NCI-H1694 treated with DMSO at 0.1 percent for 48 hours (cell line): Measurements from ENCODE around the gene SCYGR2.

ENCODE experiments used
- DNase-seq: peaks from one replicate; lab custom pipeline; 2025; lab: John Stamatoyannopoulos, UW

SCYGR2 gene

DNA sequence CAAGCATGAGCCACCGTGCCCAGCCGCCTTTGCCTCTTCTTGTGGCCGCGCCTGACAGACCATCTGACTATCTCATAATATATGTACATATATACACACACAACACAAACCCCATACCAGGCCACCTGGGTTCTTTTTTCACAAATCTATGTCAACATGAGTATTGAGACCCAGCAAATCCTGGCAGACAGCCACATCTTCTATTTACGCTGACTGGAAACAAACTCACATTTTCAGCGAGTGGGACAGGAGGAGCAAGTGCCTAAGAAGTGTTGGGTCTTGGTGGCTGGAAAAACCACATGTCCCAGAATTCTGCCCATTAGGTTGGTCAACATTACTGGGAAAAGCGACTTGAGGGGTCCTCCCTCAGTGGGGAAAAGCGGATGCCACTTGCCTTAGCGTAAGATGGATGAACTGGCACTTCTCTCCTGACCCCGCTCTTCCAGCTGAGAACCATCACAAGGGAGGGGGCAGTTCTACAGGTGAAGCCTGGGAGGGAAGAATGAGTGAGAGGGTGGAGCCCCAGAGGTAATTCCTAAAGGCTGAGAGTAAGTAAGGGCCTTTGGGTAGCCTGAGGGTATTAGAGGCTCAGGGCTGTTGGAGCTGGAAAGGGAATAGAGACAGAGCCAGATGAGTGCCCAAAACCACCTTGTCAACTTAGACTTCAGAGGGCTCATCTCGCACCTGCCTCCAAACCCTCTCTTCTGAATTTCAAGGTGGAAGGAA lies 14.0 kb downstream of the SCYGR2 start:
- DNase-seq, result no peak

DNA sequence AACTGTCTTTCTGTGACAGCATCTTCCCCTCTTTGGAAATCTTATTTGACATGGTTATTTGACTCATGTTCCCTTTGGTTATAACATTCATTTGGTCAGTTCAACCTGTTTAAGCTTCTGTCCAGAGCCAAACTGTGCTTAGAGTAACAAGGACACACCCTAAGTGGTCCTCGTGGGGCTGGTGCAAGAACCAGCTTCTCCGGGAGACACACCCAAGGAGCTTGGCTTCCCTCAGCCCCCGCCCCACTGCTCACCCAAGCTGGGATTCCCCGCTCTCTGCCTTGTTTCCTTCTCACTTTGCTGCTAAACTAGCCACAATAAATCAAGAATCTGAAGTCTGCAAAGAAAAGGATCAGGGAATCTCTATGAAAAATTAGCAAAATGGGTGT lies 14.6 kb downstream of the SCYGR2 start:
- no peak for DNase-seq

DNA sequence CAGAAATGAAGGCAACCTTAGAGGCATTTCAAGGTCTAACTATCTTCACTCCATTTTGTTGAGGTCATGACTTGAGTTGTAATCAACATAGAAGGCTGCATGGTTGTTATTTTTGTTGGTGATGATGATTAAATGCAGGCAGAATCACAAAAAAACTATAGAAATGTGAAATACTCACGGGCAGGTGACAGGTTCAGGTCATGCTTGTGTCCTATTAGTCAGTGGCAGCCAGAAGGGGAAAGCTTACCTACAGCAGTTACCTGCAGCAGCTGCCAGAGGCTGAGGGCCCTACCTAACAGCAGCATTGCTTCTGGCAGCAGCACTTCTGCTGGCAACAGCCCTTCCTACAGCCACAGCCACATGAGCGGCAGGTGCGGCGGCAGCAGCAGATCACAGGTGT lies 15.6 kb downstream of the SCYGR2 start:
- no peak for DNase-seq

DNA sequence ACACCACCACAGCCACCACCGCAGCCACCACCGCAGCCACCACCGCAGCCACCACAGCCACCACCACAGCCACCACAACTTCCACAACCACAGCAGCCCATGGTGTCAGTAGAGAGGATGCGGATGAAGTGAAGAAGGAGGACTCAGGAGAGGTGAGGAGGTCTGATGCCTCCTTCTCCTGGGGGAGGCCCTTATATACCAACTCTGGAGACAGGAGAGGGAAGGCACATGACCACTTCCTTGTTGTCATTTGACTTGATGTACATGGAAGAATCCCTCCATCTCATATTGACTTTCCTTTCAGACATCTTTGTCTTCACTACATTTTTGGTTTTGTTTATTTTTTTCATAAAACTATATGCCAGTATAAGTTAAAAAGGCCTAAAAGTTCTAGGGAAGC lies 16.0 kb downstream of the SCYGR2 start, which contains the start of gene SCYGR3:
Gene SCYGR3, minus strand, starts transcription at position 101 of the 400 bp plus-strand sequence. Its CDS starts 0 bp downstream, at position 101.
- no peak for DNase-seq

DNA sequence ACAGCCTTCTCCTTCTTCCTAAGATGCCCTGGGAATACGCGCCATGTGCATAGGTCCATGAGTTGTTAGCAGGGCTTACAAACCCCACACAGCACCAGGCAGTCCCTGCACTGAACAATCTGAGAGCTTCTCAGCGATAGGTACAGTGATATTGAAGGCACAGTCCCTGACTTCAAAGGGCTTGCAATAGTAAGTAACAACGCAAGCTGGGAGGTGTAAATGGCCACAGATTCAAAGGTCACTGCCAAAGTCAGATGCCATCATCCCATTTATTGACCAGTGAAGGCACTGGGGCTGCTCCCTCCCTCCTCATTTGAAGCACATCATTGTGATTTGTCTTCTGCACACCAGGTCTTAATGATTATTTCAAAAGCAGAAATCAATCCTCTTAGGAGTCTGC lies 16.5 kb downstream of the SCYGR2 start:
- no peak for DNase-seq

DNA sequence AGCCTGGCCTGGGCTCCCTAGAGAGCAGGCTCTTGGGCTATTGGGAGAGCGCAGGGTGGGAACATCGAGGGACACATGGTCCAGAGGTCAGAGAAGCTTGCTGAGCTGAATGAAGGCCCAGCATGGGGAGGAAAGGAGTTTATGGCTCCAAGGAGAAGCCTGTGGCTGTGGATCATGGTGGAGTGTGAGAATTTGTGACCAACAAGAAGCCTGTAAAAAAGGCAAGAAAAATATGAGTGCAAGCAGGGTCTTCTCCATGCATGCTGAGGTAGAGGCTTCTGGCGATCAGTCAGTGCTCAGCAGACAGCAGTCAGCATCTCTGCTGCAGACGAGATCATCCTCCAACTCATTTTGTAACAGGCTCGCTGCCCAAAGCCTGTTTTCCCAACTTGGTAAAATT lies 17.2 kb downstream of the SCYGR2 start:
- DNase-seq, result no peak

DNA sequence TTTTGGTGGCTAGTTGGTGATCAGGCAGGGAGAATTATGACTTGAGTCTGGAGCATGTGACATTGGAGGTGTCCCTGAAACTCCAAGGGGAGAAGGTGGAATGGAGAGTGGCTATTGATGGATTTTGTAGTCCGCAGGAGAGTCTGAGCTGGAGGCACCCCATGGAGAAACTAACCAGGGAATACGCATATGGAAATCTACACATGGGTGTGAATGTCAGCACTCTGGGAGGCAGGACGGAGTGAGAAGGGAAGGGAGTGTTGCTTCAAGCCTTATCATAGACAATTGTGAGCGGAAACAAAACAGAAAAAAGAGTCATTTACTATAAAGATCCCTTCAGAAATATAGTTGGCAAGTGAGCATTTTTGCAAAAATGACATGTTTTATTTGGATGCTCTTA lies 17.9 kb downstream of the SCYGR2 start:
- DNase-seq, result no peak

DNA sequence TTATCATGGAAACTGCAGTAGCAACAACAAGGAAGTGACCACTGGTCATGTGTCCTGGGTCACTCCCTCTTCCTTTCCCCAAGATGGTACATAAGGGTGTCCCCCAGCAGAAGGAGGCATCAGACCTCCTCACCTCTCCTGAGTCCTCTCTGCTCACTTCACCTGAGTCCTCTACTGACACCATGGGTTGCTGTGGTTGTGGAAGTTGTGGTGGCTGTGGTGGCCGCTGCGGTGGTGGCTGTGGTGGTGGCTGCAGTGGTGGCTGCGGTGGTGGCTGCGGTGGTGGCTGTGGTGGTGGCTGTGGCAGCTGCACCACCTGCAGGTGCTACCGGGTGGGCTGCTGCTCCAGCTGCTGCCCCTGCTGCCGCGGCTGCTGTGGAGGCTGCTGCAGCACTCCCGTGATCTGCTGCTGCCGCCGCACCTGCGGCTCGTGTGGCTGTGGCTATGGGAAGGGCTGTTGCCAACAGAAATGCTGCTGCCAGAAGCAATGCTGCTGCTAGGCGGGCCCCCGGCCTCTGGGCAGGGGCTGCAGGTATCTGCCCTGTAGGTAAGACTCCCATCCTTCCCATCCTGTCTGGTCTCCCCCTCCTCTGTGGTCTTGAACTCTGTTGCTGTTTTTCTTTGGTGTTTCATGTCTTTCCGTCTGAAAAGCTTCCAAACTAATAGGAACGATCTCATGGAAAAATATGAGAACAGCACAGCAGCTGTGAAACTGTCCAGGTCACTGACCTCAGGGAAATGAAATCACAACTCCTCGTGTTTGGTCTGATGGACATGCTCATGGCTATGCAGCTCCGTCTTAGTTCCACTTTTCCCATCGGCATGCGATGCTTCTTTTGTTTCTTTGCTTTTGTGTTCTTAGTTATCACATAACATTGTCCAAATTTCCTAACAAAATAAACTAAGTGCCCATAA lies 18.9 kb downstream of the SCYGR2 start, which contains the start of gene SCYGR4:
Gene SCYGR4, plus strand, starts transcription at position 183 of the 915 bp plus-strand sequence. Its CDS starts 0 bp downstream, at position 183.
- no peak for DNase-seq

DNA sequence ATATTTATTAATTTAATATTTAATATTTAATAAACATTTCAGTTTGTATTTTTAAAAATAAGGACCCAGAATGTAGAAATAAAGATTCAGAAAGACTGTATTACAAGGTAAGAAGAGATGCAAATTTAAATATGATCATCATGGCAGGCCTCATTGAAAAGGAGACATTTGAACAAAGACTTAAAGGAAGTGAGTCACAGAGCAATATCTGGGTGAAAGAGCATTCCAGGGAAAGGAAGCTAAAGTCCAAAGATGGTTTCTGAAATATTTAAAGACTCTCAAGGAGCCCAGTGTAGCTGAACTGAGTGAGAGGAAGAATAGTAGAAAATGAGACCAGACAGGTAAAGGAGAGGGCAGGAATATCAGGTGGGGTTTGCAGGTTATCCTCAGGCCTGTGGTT lies 24.5 kb downstream of the SCYGR2 start:
- no peak for DNase-seq

DNA sequence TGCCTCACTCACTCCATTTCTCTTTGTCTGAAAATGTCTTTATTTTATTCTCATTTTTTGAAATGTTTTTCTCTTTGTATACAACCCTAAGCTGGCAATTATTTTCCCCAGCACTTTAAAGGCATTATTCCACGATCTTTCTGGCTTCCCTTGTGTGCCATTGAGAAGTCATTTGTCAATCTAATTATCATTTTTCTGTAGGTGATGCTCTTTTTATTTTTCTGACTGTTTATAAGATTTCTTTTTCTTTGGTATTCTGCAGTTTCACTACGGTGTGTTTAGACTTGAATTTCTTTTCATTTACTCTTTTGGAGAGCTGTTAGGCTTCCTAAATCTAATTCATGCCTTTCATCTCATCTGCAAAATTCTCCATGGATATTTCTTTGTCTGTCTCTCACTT lies 26.7 kb downstream of the SCYGR2 start:
- no peak for DNase-seq

DNA sequence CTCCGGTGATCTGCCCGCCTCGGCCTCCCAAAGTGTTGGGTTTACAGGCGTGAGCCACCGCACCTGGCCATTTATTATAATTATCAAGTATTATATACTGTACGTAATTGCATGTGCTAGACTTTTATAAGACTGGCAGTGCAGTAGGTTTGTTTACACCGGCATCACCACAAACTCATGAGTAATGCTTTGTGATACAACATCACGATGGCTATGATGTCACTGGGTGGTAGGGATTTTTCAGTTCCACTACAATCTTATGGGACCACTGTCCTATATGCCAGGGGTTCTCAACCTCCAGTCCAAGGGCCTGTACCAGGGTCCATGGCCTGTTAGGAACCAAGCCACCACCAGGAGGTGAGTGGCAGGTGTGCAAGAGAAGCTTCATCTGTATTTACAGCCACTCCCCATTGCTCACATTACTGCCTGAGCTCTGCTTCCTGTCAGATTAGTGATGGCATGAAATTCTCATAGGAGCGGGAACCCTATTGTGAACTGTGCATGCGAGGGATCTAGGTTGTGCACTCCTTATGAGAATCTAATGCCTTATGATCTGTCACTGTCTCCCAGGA lies 28.0 kb downstream of the SCYGR2 start:
- DNase-seq, result no peak

DNA sequence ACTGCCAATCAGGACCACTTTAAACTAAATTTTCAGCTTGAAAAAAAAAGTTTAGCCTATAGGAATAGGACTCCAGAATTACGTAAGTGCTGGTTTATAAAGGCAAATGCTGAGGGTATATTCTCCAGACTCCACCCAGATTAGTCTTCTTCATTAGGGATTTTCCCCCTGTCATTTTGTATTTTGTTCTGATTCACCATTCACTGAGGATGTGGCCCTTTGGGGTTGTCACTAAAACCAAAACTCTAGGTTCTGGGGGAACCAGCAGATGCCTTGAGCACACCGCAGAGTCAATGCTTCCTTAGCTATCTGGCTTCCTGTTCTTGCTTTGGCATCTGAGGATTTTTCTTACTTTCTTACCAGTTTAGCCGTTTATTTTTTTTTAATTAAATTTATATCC lies 29.1 kb downstream of the SCYGR2 start:
- DNase-seq, result no peak

DNA sequence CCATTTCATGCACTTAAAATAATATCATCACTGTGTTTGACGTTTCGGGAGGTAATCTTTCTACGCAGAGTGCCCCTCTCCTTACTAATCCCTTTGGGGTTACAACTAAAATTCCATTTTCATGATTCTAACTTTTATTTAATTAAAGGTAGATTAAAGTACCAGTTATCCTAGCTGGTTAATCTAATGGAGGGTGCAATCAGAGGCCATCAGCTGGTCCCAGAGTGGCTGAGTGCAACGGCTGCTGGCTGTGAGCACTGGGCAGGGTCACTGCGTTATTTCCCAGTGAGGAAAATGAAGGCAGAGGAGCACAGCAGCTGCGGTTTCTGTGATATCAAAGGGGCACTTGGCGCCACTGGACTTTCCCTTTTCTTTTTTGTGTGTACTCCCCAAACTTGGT lies 30.7 kb downstream of the SCYGR2 start:
- DNase-seq, result no peak

DNA sequence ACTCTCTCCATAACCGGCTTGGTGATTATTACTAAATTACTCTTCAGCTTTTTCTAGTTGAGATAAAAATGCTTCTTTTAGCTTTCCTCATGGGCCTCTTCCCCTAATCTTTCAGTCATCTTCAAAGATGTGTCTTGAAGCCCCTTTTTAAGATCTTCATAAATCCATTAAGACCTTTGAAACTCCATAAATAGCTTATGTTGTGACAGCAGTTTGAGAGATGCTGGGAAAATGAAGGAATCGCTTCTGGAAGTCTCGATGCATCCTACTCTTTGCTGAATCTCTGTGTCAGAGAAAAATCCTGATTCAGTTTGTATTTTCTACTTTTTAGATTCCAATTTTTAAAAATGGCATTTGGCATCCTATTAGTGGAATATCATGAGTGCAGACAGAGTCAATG lies 31.6 kb downstream of the SCYGR2 start:
- no peak for DNase-seq

DNA sequence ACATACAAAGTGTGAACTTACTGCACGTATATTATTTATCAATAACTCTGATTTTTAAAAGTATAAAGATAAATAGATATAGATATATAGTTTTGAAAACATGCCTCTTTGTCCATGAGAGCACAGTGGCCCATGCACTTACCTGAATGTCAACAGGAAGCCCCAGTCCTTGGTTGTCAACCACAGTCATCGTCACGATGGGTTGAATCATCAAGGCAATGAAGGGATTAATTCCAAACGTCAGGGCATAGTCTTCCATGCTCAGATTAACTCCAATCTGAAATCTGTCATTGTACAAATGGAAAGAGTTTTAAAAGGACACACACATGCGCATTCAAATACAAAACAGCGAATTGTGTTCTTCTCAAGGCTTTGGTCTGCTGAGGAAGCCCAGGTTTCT lies 34.1 kb downstream of the SCYGR2 start:
- no peak for DNase-seq

DNA sequence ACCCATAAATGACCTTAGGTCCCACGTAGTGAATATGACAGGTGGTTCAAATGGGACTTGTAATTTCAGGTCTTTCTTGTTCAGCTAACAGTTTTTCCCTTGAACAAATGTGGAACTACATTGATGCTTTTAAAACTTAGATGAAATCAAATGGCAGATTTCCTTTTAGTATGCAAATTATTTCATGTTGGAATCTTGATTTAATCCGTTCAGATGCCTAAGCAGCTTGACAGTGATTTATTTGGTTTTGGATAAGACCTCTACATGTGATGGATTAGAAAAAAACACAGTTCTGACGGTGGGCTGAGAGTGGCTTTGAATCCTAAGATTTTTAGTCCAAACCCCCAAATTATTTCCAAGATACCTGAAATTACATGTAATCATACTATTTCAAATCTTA lies 35.5 kb downstream of the SCYGR2 start:
- DNase-seq, result no peak

DNA sequence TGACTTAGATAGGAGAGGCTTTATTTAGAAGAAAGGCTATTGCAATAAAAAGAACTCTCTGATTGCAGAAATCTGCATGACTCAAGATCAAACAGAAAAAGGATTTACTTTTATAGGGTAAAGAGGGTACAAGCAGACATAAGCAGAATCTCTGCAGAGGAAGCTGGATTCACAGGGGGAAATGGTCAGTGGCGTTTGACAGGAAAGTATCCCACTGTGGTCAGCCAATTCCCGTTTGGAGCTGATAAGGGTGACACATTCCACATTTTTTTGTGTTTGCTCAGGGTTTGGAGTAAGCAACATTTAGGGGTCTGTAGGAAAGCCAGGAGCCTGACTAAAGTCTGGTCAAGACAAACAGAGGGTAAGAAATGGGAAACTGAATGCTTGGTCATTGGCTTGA lies 44.0 kb downstream of the SCYGR2 start:
- DNase-seq, result no peak

DNA sequence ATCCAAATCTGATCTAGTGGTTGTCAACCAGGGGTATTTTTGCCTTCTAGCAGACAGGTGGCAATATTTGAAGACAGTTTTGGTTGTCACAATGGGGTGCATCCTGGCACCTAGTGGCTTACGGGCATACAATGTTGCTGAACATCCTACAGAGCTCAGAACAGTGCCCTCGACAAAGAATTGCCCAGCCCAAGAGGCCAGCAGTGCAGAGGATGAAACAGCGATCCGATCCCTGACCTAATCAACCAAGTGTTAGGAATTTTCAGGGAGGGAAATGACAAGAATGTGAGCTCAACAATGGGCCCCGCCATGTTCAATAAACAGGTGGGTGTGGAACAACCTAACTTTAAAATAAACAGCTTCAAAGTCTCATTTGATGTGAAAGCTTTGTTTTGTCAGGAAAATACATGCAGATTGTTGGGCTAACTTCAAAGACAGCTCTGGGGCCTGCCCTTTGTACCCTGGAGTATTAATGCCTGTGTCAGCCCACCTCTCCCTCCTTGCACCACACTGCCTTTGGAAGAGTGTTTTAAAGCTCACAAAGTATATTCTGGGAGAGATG lies 45.4 kb downstream of the SCYGR2 start:
- DNase-seq, result no peak
